GM13977 (cell line): ENCODE results near the gene SYMPK.

Source experiments
- DNase-seq: peaks from one replicate; pipeline ENCODE4 v3.0.0; 2012; ENCODE audit warnings: low spot score
- in situ Hi-C: fragments of 300-500 bp; cut with MboI; formaldehyde crosslinking; loops from one replicate; pipeline ENCODE4 v1.12.0; 2022; ENCODE audit warnings: low sequenced_read_pairs, low pct_unique_long_range_greater_than_20kb, mixed read lengths, inconsistent platforms; ENCODE audit not compliant: unreplicated experiment
- TF ChIP-seq, protein P1 (sequence below): IDR thresholded peaks from 2 replicates; pipeline ENCODE4 v1.5.1; 2012; ENCODE audit warnings: mild to moderate bottlenecking, control low read depth; ENCODE audit not compliant: insufficient read depth; ENCODE audit errors: extremely low read depth, missing control alignments

SYMPK gene

DNA sequence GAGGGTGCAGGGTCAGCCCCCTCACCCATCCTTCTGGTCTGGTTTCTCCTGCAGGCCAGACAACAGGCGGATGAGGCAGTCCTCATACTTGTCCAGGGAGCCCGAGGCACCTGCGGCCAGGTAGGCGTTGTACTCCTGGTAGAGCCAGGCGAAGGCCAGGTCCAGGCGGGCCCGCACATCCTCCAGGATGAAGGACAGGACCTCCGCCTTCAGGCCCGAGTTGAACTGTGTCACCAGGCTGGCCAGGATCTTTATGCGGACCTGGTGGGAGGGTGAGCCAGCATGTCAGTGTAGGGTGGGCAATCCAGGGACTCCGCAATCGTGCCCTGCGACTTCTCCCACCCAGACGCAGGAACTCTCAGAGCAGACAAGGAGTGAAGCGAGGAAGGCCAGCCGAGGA lies 34.0 kb downstream of the SYMPK start:
- no peak for DNase-seq
- in situ Hi-C loops: no loop called here
- TF ChIP-seq, protein P1, sequence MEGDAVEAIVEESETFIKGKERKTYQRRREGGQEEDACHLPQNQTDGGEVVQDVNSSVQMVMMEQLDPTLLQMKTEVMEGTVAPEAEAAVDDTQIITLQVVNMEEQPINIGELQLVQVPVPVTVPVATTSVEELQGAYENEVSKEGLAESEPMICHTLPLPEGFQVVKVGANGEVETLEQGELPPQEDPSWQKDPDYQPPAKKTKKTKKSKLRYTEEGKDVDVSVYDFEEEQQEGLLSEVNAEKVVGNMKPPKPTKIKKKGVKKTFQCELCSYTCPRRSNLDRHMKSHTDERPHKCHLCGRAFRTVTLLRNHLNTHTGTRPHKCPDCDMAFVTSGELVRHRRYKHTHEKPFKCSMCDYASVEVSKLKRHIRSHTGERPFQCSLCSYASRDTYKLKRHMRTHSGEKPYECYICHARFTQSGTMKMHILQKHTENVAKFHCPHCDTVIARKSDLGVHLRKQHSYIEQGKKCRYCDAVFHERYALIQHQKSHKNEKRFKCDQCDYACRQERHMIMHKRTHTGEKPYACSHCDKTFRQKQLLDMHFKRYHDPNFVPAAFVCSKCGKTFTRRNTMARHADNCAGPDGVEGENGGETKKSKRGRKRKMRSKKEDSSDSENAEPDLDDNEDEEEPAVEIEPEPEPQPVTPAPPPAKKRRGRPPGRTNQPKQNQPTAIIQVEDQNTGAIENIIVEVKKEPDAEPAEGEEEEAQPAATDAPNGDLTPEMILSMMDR: no peak

- in situ Hi-C loops: no loop called here
- no peak for DNase-seq
- TF ChIP-seq, protein P1: no peak
Measured at GRCh38 chr19:45828523-45828922, 34.4 kb downstream of the SYMPK start.

GRCh38 chr19:45827459-45828093 lies 35.4 kb downstream of the SYMPK start:
- TF ChIP-seq, protein P1: no peak

GRCh38 chr19:45826934-45827333 lies 36.0 kb downstream of the SYMPK start:
- TF ChIP-seq, protein P1: no peak
- no peak for DNase-seq
- in situ Hi-C loops: no loop called here

More at GRCh38 chr19:45827459-45828093, 35.4 kb downstream of the SYMPK start:
- in situ Hi-C loops: no loop called here
- no peak for DNase-seq

- DNase-seq: no peak
- in situ Hi-C loops: no loop called here
- TF ChIP-seq, protein P1: no peak
Measured at GRCh38 chr19:45825917-45826893, 36.7 kb downstream of the SYMPK start.

DNA sequence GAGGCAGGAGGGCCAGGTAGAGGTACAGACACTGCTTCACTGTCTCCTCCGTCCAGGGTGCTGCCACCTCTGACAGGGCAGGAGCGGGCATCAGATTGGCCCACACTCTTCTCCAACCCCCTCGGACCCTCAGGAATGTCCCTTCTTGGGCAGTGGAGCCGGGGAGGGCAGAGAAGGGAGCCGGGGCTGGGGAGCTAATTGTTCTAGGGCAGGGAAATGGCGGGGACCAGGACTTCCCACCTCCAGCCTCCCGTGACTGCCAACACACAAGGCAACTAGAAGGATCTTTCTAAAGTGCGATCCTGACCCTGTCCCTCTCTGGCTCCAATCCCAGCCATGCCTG lies 37.7 kb downstream of the SYMPK start:
- no peak for DNase-seq
- in situ Hi-C loops: no loop called here
- TF ChIP-seq, protein P1: no peak
